ENCODE measurements around the gene GPX3. TPM values are rescaled to one million over a fixed set of nuclear protein-coding genes. Genes with fewer than 3 reads are reported as not detected.
A peak's percentile ranks its signal among the peaks of the same experiment; 100 is the strongest.

The GPX3 gene
- total RNA-seq, 4 donors from 2014 or later: 399 to 695 (median 446) TPM

DNA sequence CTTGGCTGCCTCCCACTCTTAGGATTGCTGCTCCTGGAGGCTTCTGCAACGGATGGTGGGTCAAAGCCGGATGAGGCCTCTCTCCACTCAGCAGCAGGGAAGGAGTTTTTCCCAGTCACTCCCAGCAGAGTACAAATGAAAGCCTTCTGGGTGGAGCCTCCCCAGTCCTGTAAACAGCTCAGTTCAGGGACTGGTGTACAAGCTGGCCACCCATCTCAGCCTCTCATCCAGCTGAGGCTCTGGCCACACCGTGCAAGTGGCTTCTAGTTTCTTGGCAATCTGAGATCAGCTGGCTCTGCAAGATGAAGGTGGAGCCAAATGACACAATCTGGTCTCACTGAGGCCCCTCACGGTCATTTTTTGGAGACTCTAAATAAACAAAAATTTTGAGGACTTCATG, 10.0 kb downstream of the GPX3 start:
- 44 to 60% methylated on average over 3 to 4 of the region's 4 CpGs for WGBS, 2 donors
- peak; percentile 85 to 93 for DNase-seq (ENCODE audit: low spot score in 2 of 2)
- no peak for TF ChIP-seq POLR2A (IDR thresholded peaks at IDR 0.05)
- TF ChIP-seq, protein P1, sequence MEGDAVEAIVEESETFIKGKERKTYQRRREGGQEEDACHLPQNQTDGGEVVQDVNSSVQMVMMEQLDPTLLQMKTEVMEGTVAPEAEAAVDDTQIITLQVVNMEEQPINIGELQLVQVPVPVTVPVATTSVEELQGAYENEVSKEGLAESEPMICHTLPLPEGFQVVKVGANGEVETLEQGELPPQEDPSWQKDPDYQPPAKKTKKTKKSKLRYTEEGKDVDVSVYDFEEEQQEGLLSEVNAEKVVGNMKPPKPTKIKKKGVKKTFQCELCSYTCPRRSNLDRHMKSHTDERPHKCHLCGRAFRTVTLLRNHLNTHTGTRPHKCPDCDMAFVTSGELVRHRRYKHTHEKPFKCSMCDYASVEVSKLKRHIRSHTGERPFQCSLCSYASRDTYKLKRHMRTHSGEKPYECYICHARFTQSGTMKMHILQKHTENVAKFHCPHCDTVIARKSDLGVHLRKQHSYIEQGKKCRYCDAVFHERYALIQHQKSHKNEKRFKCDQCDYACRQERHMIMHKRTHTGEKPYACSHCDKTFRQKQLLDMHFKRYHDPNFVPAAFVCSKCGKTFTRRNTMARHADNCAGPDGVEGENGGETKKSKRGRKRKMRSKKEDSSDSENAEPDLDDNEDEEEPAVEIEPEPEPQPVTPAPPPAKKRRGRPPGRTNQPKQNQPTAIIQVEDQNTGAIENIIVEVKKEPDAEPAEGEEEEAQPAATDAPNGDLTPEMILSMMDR (IDR thresholded peaks at IDR 0.05): no peak
- intact Hi-C loops (cut with DNase I; ENCODE audit: low total_unique reads): no loop called here
- no peak overlapping the region for H3K4me3 ChIP-seq (ENCODE audit: low read depth, poor library complexity, severe bottlenecking)

DNA sequence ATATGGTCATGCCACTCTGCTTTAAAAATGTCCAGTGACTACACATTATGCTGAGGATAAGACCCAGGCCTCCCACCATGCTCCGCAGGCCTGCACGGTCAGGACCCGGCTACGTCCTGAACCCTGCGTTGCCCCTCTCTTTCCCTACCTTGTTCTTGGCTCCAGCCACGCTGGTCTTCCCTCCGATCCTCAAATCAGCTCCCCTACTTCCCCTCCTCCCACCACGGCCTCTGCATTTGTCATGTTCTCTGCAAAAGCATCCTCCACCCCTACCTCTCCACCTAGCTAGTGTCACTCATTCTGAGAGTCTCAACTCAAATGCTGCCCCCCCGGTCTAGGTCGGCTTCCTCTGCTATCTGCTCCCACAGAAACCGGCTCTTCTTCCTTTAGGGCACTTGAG, 11.2 kb downstream of the GPX3 start:
- intact Hi-C loops (cut with DNase I; ENCODE audit: low total_unique reads): no loop called here
- DNase-seq (ENCODE audit: low spot score in 2 of 2): no peak
- no peak overlapping the region for H3K4me3 ChIP-seq (ENCODE audit: low read depth, poor library complexity, severe bottlenecking)
- 95% methylated on average over 11 of the region's 11 CpGs for WGBS, 2 donors
- no peak for TF ChIP-seq POLR2A (IDR thresholded peaks at IDR 0.05)
- TF ChIP-seq, protein P1 (IDR thresholded peaks at IDR 0.05): no peak

DNA sequence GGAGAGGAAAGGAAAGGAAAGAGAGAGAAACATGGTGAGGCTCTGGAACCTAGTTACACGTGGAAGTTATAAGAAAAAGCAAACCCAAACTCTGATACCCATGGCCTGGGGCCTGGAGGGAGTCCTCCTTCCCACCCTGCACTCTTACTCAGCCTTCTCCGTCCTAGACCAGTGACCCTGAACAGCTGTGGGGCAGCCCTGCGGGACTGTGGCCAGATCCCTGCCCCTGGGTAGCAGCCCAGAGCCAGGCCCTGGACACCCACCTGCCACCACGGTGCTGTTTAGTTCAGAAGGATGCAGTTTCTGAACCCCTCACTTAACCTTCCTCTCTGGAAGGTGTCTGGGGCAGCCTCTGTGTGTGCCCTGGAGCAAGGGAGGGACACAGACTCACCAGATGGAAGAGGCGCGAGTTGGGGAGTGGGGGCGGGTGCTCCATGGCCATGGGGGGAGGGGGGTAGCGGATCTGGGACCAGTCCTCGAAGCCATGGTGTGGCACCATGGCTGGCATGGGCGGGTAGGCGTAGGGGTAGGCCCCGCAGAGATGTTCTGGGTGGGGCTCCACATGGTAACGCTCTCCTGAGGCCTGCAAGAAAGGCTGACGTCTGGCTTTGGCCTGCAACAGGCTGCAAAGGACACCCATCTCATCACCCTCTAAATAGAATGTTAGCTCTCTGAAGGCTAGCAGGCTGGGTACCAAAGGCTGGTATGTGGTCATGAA, 13.0 kb downstream of the GPX3 start:
- TF ChIP-seq, protein P1 (IDR thresholded peaks at IDR 0.05): no peak
- TF ChIP-seq POLR2A (IDR thresholded peaks at IDR 0.05): no peak
- intact Hi-C loops (cut with DNase I; ENCODE audit: low total_unique reads): no loop called here
- no peak for DNase-seq (ENCODE audit: low spot score in 2 of 2)
- no peak overlapping the region for H3K4me3 ChIP-seq (ENCODE audit: low read depth, poor library complexity, severe bottlenecking)
- WGBS, 2 donors: 91 to 94% methylated on average over 10 to 13 of the region's 14 CpGs

- TF ChIP-seq, protein P1 (IDR thresholded peaks at IDR 0.05): no peak
- no peak for TF ChIP-seq POLR2A (IDR thresholded peaks at IDR 0.05)
- no peak for DNase-seq (ENCODE audit: low spot score in 2 of 2)
- 88 to 94% methylated on average over 19 of the region's 19 CpGs for WGBS, 2 donors
- H3K4me3 ChIP-seq (ENCODE audit: low read depth, poor library complexity, severe bottlenecking): no peak overlapping the region
- intact Hi-C loops (cut with DNase I; ENCODE audit: low total_unique reads): no loop called here
Measured at GRCh38 chr5:151034422-151035379, 14.3 kb downstream of the GPX3 start.

DNA sequence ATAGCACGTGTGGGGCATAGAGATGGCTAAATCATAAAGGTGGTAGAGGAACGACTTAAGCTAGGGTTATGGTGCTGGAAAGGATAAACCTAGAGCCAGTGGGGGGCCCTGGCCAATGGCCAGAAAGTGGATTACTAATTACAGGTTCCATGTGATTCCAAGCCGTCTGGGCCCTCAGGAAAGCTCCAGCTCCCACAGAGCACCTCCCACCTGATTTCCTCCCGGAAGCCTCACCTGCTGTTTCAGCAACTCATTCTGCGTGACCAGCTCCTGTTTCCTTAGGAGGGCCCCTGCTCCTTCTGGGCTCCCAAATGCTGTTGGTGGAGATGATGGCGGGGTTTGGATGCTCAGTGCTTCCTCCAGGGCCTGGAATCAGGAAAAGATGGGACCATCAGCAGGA, 16.2 kb downstream of the GPX3 start:
- no peak for DNase-seq (ENCODE audit: low spot score in 2 of 2)
- intact Hi-C loops (cut with DNase I; ENCODE audit: low total_unique reads): no loop called here
- WGBS, 2 donors: 85 to 94% methylated on average over 6 of the region's 6 CpGs

More for the DNA sequence above, 16.2 kb downstream of the GPX3 start:
- TF ChIP-seq, protein P1 (IDR thresholded peaks at IDR 0.05): no peak
- TF ChIP-seq POLR2A (IDR thresholded peaks at IDR 0.05): no peak
- H3K4me3 ChIP-seq (ENCODE audit: low read depth, poor library complexity, severe bottlenecking): no peak overlapping the region
